H9 (cell line): ENCODE measurements around the gene EGFR. TPM values are rescaled to one million over a fixed set of nuclear protein-coding genes. Genes with fewer than 3 reads are reported as not detected.

ENCODE experiments used
- DNase-seq: peaks from one replicate; pipeline ENCODE4 v3.0.0-alpha.2; 2017
- H2AFZ ChIP-seq: one replicate; pipeline ENCODE4 v1.6.1; 2013; ENCODE audit warnings: mild to moderate bottlenecking, low read length, control low read depth, moderate library complexity
- H2AK5ac ChIP-seq: 2 replicates; pipeline ENCODE4 v1.6.1; 2013; ENCODE audit warnings: low read length, control low read depth, mixed read lengths; ENCODE audit not compliant: insufficient read length
- H2BK120ac ChIP-seq: one replicate; pipeline ENCODE4 v1.6.1; 2013; ENCODE audit warnings: low read depth, mild to moderate bottlenecking, low read length, control low read depth, inconsistent platforms; ENCODE audit not compliant: poor library complexity, severe bottlenecking
- H2BK12ac ChIP-seq: 2 replicates; pipeline ENCODE4 v1.6.1; 2013; ENCODE audit warnings: low read length, control low read depth, mixed read lengths, low read depth; ENCODE audit not compliant: insufficient read length
- H2BK15ac ChIP-seq: 2 replicates; pipeline ENCODE4 v1.6.1; 2013; ENCODE audit warnings: low read depth, low read length, control low read depth
- H2BK20ac ChIP-seq: one replicate; pipeline ENCODE4 v1.6.1; 2013; ENCODE audit warnings: low read depth, mild to moderate bottlenecking, low read length, control low read depth, inconsistent platforms; ENCODE audit not compliant: poor library complexity, severe bottlenecking
- H2BK5ac ChIP-seq: 2 replicates; pipeline ENCODE4 v1.6.1; 2013; ENCODE audit warnings: low read length, control low read depth, mixed read lengths; ENCODE audit not compliant: insufficient read length
- H3K14ac ChIP-seq: 2 replicates; pipeline ENCODE4 v1.6.1; 2013; ENCODE audit warnings: low read length, control low read depth; ENCODE audit not compliant: insufficient read depth
- H3K18ac ChIP-seq: 2 replicates; pipeline ENCODE4 v1.6.1; 2013; ENCODE audit warnings: low read depth, mild to moderate bottlenecking, mixed read lengths, low read length, control low read depth; ENCODE audit not compliant: insufficient read length
- H3K23ac ChIP-seq: 2 replicates; pipeline ENCODE4 v1.6.1; 2013; ENCODE audit warnings: low read length, control low read depth, mixed read lengths, low read depth; ENCODE audit not compliant: insufficient read length
- H3K23me2 ChIP-seq: 2 replicates; pipeline ENCODE4 v1.6.1; 2013; ENCODE audit warnings: low read depth, mild to moderate bottlenecking, mixed read lengths, low read length, control low read depth; ENCODE audit not compliant: insufficient read length, poor library complexity, severe bottlenecking
- H3K27ac ChIP-seq: 2 replicates; pipeline ENCODE4 v1.5.1; 2013; ENCODE audit warnings: low read length, control low read depth, mixed read lengths, low read depth; ENCODE audit not compliant: insufficient read length
- H3K27me3 ChIP-seq: 2 replicates; pipeline ENCODE4 v1.6.1; 2013; ENCODE audit warnings: low read length, control low read depth, inconsistent platforms; ENCODE audit not compliant: insufficient read depth
- H3K4ac ChIP-seq: 2 replicates; pipeline ENCODE4 v1.6.1; 2013; ENCODE audit warnings: low read depth, mild to moderate bottlenecking, control low read depth, inconsistent platforms, low read length, moderate library complexity
- H3K4me1 ChIP-seq: 2 replicates; pipeline ENCODE4 v1.6.1; 2013; ENCODE audit warnings: low read length, control low read depth, inconsistent platforms; ENCODE audit not compliant: insufficient read depth
- H3K4me2 ChIP-seq: 2 replicates; pipeline ENCODE4 v1.6.1; 2013; ENCODE audit warnings: low read length, control low read depth, mixed read lengths; ENCODE audit not compliant: insufficient read length, insufficient read depth
- H3K56ac ChIP-seq: 2 replicates; pipeline ENCODE4 v1.6.1; 2013; ENCODE audit warnings: low read depth, mild to moderate bottlenecking, mixed read lengths, low read length, control low read depth; ENCODE audit not compliant: insufficient read length
- H3K79me1 ChIP-seq: 2 replicates; pipeline ENCODE4 v1.6.1; 2013; ENCODE audit warnings: low read depth, mild to moderate bottlenecking, moderate library complexity, low read length, control low read depth, inconsistent platforms; ENCODE audit not compliant: insufficient read depth, poor library complexity, severe bottlenecking
- H3K79me2 ChIP-seq: 2 replicates; pipeline ENCODE4 v1.6.1; 2013; ENCODE audit warnings: low read length, control low read depth, inconsistent platforms; ENCODE audit not compliant: insufficient read depth
- H3K9ac ChIP-seq: 2 replicates; pipeline ENCODE4 v1.6.1; 2013; ENCODE audit warnings: low read length, control low read depth, mixed read lengths; ENCODE audit not compliant: insufficient read length; ENCODE audit errors: extremely low read depth
- H3K9me3 ChIP-seq: one replicate; pipeline ENCODE4 v1.6.1; 2013; ENCODE audit warnings: low read depth, low read length, inconsistent platforms; ENCODE audit not compliant: control insufficient read depth
- H3T11ph ChIP-seq: one replicate; pipeline ENCODE4 v1.6.1; 2013; ENCODE audit warnings: mild to moderate bottlenecking, low read length, control low read depth, inconsistent platforms
- H4K20me1 ChIP-seq: one replicate; pipeline ENCODE4 v1.6.1; 2013; ENCODE audit not compliant: control insufficient read depth, insufficient read length, insufficient read depth
- H4K5ac ChIP-seq: 2 replicates; pipeline ENCODE4 v1.6.1; 2013; ENCODE audit warnings: low read depth, mild to moderate bottlenecking, mixed read lengths, low read length, control low read depth; ENCODE audit not compliant: insufficient read length
- H4K8ac ChIP-seq: replicated peaks from 2 replicates; pipeline ENCODE4 v1.6.1; 2013; ENCODE audit warnings: low read length, control low read depth, mixed read lengths, low read depth; ENCODE audit not compliant: insufficient read length
- H4K91ac ChIP-seq: 2 replicates; pipeline ENCODE4 v1.6.1; 2013; ENCODE audit warnings: low read depth, mild to moderate bottlenecking, moderate library complexity, mixed read lengths, low read length, control low read depth; ENCODE audit not compliant: insufficient read length
- H3K27ac Mint-ChIP-seq, 3 experiments: 2 replicates in 2 of 3; 3 replicates in 1 of 3; pipeline ENCODE4 v1.8.0; 2020 to 2021; ENCODE audit warnings: mixed read lengths in 3 of 3, mild to moderate bottlenecking in 1 of 3, moderate library complexity in 1 of 3
- H3K27me3 Mint-ChIP-seq: 2 replicates; pipeline ENCODE4 v1.8.0; 2021; ENCODE audit warnings: low read depth, mild to moderate bottlenecking, moderate library complexity, mixed read lengths
- H3K36me3 Mint-ChIP-seq, 3 experiments: 2 replicates in 2 of 3; 3 replicates in 1 of 3; pipeline ENCODE4 v1.8.0; 2020 to 2021; ENCODE audit warnings: low read depth in 3 of 3, mixed read lengths in 3 of 3; ENCODE audit not compliant: insufficient read depth in 1 of 3
- H3K4me1 Mint-ChIP-seq, 2 experiments: 2 replicates each; pipeline ENCODE4 v1.8.0; 2020; ENCODE audit warnings: mixed read lengths in 2 of 2
- H3K4me3 Mint-ChIP-seq, 2 experiments: 2 replicates in 1 of 2; 3 replicates in 1 of 2; pipeline ENCODE4 v1.8.0; 2020 to 2021; ENCODE audit warnings: mild to moderate bottlenecking in 2 of 2, mixed read lengths in 2 of 2, moderate library complexity in 1 of 2
- H3K9me3 Mint-ChIP-seq, 2 experiments: 2 replicates in 1 of 2; 3 replicates in 1 of 2; pipeline ENCODE4 v1.8.0; 2020; ENCODE audit warnings: mild to moderate bottlenecking in 2 of 2, mixed read lengths in 2 of 2, moderate library complexity in 1 of 2
- whole genome bisulfite sequencing: extraction: QIAGEN DNeasy Blood & Tissue Kit; methylation state at CpG from one replicate; pipeline ENCODE4 v1.1.7; 2013; ENCODE audit warnings: missing lambda C conversion rate, low lambda C conversion rate, mixed read lengths; ENCODE audit not compliant: insufficient read length; ENCODE audit errors: extremely low coverage; 5-methylcytosine and 5-hydroxymethylcytosine counted together
- total RNA-seq: library from RNA; stranded (reverse); gene quantifications from 2 replicates; pipeline ENCODE4 v1.2.1, GENCODE V29; 2021
- TF ChIP-seq, protein P1 (sequence below): fragments of 200-600 bp; sonication (generic); conservative IDR thresholded peaks from 3 replicates; pipeline ENCODE4 v1.8.0; 2021; ENCODE audit warnings: antibody characterized with exemption, mild to moderate bottlenecking

Gene EGFR
- total RNA-seq, 1 experiment from 2014 or later: 3.3 TPM

GRCh38 chr7:54991341-54991740, 27.5 kb upstream of the EGFR start:
- H3K4me3 Mint-ChIP-seq: no peak overlapping the region
- Histone ChIP-seq H4K91ac (no peak overlapping the region), H3K27ac (no peak overlapping the region), H2BK5ac (no peak overlapping the region), H3K9ac (no peak overlapping the region), H3K27me3 (no peaks in the 10 kb centered on the region), H3K14ac (no peak overlapping the region), H3K23me2 (no peaks in the 10 kb centered on the region), H2BK15ac (no peak overlapping the region), H3K79me2 (no peaks in the 10 kb centered on the region), H3K56ac (no peak overlapping the region), H2BK20ac (no peak overlapping the region), H3K4me2 (no peak overlapping the region), H4K8ac (no peak overlapping the region), H3K79me1 (no peaks in the 10 kb centered on the region), H3K23ac (no peak overlapping the region), H2AFZ (no peak overlapping the region), H2AK5ac (no peak overlapping the region), H2BK12ac (no peak overlapping the region), H4K20me1 (no peaks in the 10 kb centered on the region), H2BK120ac (no peak overlapping the region), H4K5ac (no peak overlapping the region), H3K9me3 (no peaks in the 10 kb centered on the region), H3T11ph (no peak overlapping the region), H3K4me1 (no peaks in the 10 kb centered on the region), H3K18ac (no peak overlapping the region), H3K4ac (no peak overlapping the region)
- DNase-seq: no peak
- peaks cover 2% of the 10 kb centered on the region; the same call in 1 of the 2 replicates for H3K27me3 Mint-ChIP-seq
- no peaks in the 10 kb centered on the region for H3K9me3 Mint-ChIP-seq
- TF ChIP-seq, protein P1, sequence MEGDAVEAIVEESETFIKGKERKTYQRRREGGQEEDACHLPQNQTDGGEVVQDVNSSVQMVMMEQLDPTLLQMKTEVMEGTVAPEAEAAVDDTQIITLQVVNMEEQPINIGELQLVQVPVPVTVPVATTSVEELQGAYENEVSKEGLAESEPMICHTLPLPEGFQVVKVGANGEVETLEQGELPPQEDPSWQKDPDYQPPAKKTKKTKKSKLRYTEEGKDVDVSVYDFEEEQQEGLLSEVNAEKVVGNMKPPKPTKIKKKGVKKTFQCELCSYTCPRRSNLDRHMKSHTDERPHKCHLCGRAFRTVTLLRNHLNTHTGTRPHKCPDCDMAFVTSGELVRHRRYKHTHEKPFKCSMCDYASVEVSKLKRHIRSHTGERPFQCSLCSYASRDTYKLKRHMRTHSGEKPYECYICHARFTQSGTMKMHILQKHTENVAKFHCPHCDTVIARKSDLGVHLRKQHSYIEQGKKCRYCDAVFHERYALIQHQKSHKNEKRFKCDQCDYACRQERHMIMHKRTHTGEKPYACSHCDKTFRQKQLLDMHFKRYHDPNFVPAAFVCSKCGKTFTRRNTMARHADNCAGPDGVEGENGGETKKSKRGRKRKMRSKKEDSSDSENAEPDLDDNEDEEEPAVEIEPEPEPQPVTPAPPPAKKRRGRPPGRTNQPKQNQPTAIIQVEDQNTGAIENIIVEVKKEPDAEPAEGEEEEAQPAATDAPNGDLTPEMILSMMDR: no peak
- H3K27ac Mint-ChIP-seq: no peak overlapping the region; a peak in 1 of 7 replicates
- peaks cover 4% of the 10 kb centered on the region in 2 experiments; a peak in 3 of 4 replicates for H3K4me1 Mint-ChIP-seq
- no CpG with 5 or more reads among the region's 13 CpGs for WGBS
- H3K36me3 Mint-ChIP-seq: no peaks in the 10 kb centered on the region; a peak in 1 of 7 replicates
